8988T (cell line): ENCODE data around the gene MLH1.

Source experiments
- DNase-seq: peaks from one replicate; pipeline ENCODE4 v3.0.0; 2011

MLH1 gene

GRCh38 chr3:37096288-37096687 lies 103.0 kb downstream of the MLH1 start:
- DNase-seq = peak; percentile 20

- no peak for DNase-seq
Observed at GRCh38 chr3:37096975-37097374, 103.7 kb downstream of the MLH1 start.

GRCh38 chr3:37097776-37098175 lies 104.5 kb downstream of the MLH1 start:
- no peak for DNase-seq

GRCh38 chr3:37098884-37099283 lies 105.6 kb downstream of the MLH1 start:
- no peak for DNase-seq

GRCh38 chr3:37099469-37099868 lies 106.2 kb downstream of the MLH1 start:
- DNase-seq = no peak

GRCh38 chr3:37100411-37100810 lies 107.1 kb downstream of the MLH1 start:
- DNase-seq = no peak
